ENCODE data around the gene RAB1A. TPM values are rescaled to one million over a fixed set of nuclear protein-coding genes. Genes with fewer than 3 reads are reported as not detected.

Gene RAB1A
- total and polyA plus RNA-seq, 9 of the 15 experiments (the other 6 are each of a cell fraction or from before 2014, with no cell fraction given), result 43.8 to 163 (median 67.7) TPM

GRCh38 chr2:65059071-65059470 is 70.8 kb downstream of the RAB1A start:
- H3K36me3 ChIP-seq (ENCODE audit: control insufficient read depth, insufficient read depth, low read length), result no peaks in the 10 kb centered on the region; the same call in 2 of the 3 replicates
- ChIA-PET CTCF (ENCODE audit: low intra/inter-chr PET ratio) (no interaction called here), POLR2A (interaction anchor here (0.7 to 0.8 kb wide), 2 partner anchors 17 to 27 kb away, joined by 3 read pairs; no protein-coding TSS in a partner anchor)
- H3K79me2 ChIP-seq (ENCODE audit: control insufficient read depth, insufficient read depth, low read length), result peaks cover 37% of the 10 kb centered on the region
- no peak overlapping the region for H2AFZ ChIP-seq (ENCODE audit: low read depth, low read length)
- intact Hi-C loops (cut with micrococcal nuclease) (no loop called here), in situ Hi-C loops (cut with MboI) (no loop called here)
- H3K27ac ChIP-seq (ENCODE audit: extremely low read depth, low read depth, low read length), result no peak overlapping the region
- H3K9ac ChIP-seq (ENCODE audit: insufficient read depth in 1 of 2, low read depth in 2 of 2, low read length in 2 of 2), result no peak overlapping the region
- no peak for TF ChIP-seq MBD2 (IDR thresholded peaks at IDR 0.05; ENCODE audit: borderline replicate concordance, low read depth)
- TF ChIP-seq GATAD2B (IDR thresholded peaks at IDR 0.05; ENCODE audit: borderline replicate concordance), result no peak
- TF ChIP-seq SMAD2 (IDR thresholded peaks at IDR 0.05; ENCODE audit: low read depth, low read length), result no peak
- TF ChIP-seq SNRNP70 (optimal IDR thresholded peaks at IDR 0.05; ENCODE audit: low read depth, low read length), result no peak
- no peak for TF ChIP-seq SREBF1 (IDR thresholded peaks at IDR 0.05; ENCODE audit: borderline replicate concordance, low read depth, low read length)
- no peak for TF ChIP-seq NUFIP1 (IDR thresholded peaks at IDR 0.05; ENCODE audit: partially characterized antibody)
- no peak for TF ChIP-seq ID3 (CRISPR knock-in tag; IDR thresholded peaks at IDR 0.05)
- TF ChIP-seq ID3 (tag; IDR thresholded peaks at IDR 0.05), result no peak
- TF ChIP-seq ZNF778 (CRISPR knock-in tag; IDR thresholded peaks at IDR 0.05), result no peak
- no peak for TF ChIP-seq ZNF696 (CRISPR knock-in tag; conservative IDR thresholded peaks at IDR 0.05)
- TF ChIP-seq FOS (IDR thresholded peaks at IDR 0.05; ENCODE audit: extremely low read depth, insufficient read length), result no peak
- no peak for TF ChIP-seq ZNF668 (CRISPR knock-in tag; IDR thresholded peaks at IDR 0.05)
- TF ChIP-seq ATF3 (IDR thresholded peaks at IDR 0.05), result no peak
- TF ChIP-seq ATF3 (CRISPR knock-in tag; conservative IDR thresholded peaks at IDR 0.05), result no peak
- TF ChIP-seq HNRNPK (IDR thresholded peaks at IDR 0.05; ENCODE audit: low read depth, low read length, poor library complexity, severe bottlenecking), result no peak
- TF ChIP-seq PBX2 (CRISPR knock-in tag; IDR thresholded peaks at IDR 0.05; ENCODE audit: low read depth), result no peak
- no peak for TF ChIP-seq PBX2 (tag; conservative IDR thresholded peaks at IDR 0.05; ENCODE audit: low read depth)
- TF ChIP-seq HNRNPUL1 (IDR thresholded peaks at IDR 0.05; ENCODE audit: low read length), result no peak
- FAIRE-seq (no peak), DNase-seq (ENCODE audit: extremely low read depth in 1 of 4, low spot score in 3 of 4) (no peak), ATAC-seq (no peak)
- H3K4me2 ChIP-seq (ENCODE audit: insufficient read depth, low read length), result no peak overlapping the region
- H3K27me3 ChIP-seq (ENCODE audit: control insufficient read depth in 2 of 2, insufficient read depth in 2 of 2, low read length in 2 of 2), result no peaks in the 10 kb centered on the region
- H3K9me3 ChIP-seq (replicated peaks; ENCODE audit: control insufficient read depth, insufficient read depth, low read depth, low read length), result no peaks in the 10 kb centered on the region
- H4K20me1 ChIP-seq (replicated peaks; ENCODE audit: control insufficient read depth, insufficient read depth, low read length), result peaks cover 10% of the 10 kb centered on the region
- H3K4me3 ChIP-seq, result no peak overlapping the region
- peaks cover 21 to 47% of the 10 kb centered on the region in 2 experiments for H3K4me1 ChIP-seq (replicated peaks in 1 of 2; ENCODE audit: control insufficient read depth in 2 of 2, insufficient read depth in 2 of 2, low read length in 2 of 2)
- no TSS peak for BruUV-seq (replicated peaks)
- H3K9me1 ChIP-seq (ENCODE audit: control insufficient read depth, insufficient read depth, low read length), result no peaks in the 10 kb centered on the region
- WGBS (ENCODE audit: insufficient coverage, low coverage, missing lambda C conversion rate), result 100% methylated on average over 1 of the region's 1 CpG

Data from K562 (cell line).